LHCN-M2 (cell line): ENCODE data around the gene MRPL28. TPM values are rescaled to one million over a fixed set of nuclear protein-coding genes. Genes with fewer than 3 reads are reported as not detected.
"Not testable (repeated sequence)": the region's sequence is repeated elsewhere in the genome, so short reads cannot be mapped to it uniquely, and the experiment has no call there.

Experiments used
- DNase-seq: peaks from one replicate; pipeline ENCODE4 v3.0.0-alpha.2; 2012; ENCODE audit warnings: low read depth
- total RNA-seq: library from RNA; depleted of rRNA; stranded (reverse); fragments of >200 nt; gene quantifications from 2 replicates; pipeline ENCODE4 v1.2.3, GENCODE V29; 2014

The MRPL28 gene
- total RNA-seq, 1 experiment from 2014 or later: 156 TPM

- DNase-seq: not testable (repeated sequence)
Measured at GRCh38 chr16:341095-341973, 29.0 kb downstream of the MRPL28 start.

DNA sequence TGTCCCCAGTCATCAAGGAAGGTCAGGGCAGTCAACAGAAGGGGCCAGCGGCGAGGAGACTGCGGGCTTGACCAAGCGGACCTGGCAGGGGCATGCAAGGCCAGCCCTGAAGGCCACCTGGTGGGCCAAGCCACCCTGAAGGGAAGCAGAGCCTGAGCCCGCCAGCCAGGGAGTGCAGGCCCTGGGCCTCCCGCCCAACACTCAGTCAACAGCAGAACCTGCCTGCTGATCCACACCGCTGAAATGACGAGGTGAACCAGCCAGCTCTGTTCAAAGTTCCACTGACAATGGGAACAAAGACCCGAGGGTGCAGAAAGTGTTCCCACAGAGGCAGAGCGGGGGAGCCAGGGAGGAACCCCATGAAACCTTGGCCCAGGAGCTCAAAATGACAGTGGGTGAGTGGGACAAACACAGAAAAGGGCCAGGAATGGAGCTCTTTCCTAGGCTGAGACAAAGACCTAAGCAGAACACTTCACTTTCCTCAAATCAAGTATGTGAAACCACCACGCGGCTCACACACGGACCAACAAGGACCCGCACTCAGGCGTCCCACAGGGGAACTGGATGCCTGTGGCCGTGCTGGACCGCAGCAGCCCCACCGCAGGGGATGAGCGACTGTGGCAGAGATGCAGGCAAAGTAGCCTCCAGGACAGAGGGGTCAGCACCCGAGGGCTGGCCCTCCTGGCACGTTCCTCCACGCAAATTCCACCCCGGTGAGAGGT, 29.8 kb downstream of the MRPL28 start:
- DNase-seq: no peak

DNA sequence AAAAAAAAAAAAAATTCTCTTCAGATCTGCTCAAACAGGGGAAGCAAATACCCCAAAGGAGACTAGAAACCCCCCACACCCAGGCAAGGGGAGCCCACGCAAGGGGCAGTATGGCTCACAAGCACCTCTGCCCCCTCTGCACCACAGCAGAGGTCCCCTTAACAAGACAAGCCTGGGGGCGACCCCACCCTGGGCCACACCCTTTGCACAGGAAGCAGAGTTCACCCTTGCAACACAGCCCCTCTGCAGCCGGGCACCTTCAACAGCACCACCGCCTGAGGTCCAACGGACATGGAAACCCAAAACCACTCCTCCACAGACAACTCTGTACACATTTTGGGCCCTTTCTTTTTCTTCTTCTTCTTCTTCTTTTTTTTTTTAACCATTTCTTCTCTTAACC, 30.7 kb downstream of the MRPL28 start:
- DNase-seq: no peak

- DNase-seq: no peak
Measured at GRCh38 chr16:337975-338575, 32.3 kb downstream of the MRPL28 start.

- DNase-seq: no peak
Measured at GRCh38 chr16:337437-337836, 32.9 kb downstream of the MRPL28 start.

DNA sequence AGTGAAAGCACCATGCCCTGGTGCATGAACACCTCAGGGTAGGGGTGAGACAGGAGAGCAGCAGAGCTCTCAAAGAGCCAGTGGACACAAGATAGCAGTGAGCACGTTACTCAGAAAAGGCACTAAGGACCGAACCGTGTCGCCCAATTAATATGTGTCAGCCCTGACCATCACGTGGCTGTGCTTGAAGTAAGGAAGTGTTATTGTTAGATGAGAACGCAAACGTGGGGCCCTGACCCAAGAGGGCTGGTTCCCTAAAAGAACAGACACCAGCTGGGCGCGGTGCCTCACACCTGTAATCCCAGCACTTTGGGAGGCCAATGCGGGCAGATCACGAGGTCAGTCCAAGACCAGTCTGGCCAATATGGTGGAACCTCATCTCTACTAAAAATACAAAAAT, 34.1 kb downstream of the MRPL28 start:
- no peak for DNase-seq

- DNase-seq: not testable (repeated sequence)
Measured at GRCh38 chr16:334861-335632, 35.3 kb downstream of the MRPL28 start.

- DNase-seq: not testable (repeated sequence)
Measured at GRCh38 chr16:334164-334832, 36.0 kb downstream of the MRPL28 start.

DNA sequence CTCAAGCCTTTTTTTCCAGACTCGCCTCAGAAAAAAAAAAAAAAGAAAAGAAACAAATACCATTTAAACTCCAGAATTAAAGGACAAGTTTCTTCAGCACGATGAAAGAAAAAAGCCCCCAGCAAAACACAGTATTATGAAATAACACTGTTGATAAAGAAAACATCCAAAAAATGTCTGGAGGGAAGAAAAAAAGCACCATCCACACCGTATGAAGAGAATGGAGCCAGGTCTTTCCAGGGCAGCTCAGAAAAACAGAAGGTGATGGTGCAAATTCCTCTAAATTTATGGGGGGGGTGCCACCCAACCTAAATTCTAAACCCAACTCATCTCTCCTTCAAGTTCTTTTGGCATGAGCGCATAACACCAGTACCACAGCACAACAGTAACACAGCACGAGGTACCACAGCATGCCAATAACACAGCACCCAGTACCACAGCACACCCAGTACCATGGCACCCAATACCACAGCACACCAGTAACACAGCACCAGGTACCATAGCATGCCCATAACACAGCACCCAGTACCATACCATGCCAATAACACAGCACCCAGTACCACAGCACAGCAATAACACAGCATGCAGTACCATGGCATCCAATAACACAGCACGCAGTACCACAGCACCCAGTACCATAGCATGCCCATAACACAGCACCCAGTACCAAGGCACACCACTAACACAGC, 36.8 kb downstream of the MRPL28 start:
- DNase-seq: no peak

GRCh38 chr16:331181-331814, 39.0 kb downstream of the MRPL28 start:
- peak; percentile 39 for DNase-seq

GRCh38 chr16:330741-331140, 39.6 kb downstream of the MRPL28 start:
- DNase-seq: no peak

DNA sequence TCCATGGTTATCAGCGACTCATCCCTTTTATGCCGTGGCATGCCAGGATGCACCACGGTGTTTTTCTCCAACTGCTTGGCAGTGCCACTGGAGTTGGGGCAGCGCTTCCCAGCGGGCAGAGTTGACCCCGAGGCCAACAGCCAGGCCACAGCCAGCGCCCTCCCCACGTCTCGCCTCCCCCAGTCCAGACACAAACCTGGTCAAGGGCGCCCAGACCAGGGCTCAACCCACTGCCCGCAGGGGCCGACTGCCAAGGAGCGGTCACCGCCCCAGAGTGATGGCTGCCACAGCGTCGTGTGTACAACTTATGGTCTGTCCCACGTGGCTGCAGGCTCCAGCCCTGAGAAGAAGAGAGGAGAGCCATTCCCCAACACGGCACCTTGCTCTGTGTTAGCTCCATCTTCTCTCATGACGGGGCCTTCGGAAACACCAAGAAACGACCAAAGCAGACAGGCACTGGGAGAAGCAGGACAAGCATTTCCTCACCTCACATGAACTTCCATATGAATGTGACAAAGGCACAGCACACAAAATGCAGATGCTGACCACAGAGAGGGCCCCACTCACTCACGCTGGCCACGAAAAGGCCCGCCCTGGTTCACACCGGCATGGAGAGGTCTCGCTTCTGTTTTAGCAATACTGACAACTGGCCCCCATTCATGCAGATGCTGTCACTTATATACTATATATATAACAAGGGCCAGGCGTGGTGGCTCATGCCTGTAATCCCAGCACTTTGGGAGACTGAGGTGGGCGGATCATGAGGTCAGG, 44.8 kb downstream of the MRPL28 start:
- DNase-seq: no peak

GRCh38 chr16:324451-325334, 45.6 kb downstream of the MRPL28 start:
- DNase-seq: no peak

- no peak for DNase-seq
Measured at GRCh38 chr16:324201-324450, 46.2 kb downstream of the MRPL28 start.

GRCh38 chr16:322476-323143, 47.7 kb downstream of the MRPL28 start:
- no peak for DNase-seq

DNA sequence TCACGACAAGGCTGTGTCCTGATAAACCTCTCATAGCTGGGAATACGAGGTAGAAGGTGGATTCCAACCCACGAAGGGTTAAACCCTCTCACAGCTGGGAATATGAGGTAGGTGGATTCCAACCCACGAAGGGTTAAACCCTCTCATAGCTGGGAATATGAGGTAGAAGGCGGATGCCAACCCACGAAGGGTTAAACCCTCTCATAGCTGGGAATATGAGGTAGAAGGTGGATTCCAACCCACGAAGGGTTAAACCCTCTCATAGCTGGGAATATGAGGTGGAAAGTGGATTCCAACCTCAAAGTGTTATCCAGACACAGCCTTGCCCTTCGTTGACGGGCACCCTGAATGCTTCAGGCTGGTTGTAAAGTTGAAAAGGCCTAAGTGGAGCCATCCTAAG, 48.8 kb downstream of the MRPL28 start:
- no peak for DNase-seq

DNA sequence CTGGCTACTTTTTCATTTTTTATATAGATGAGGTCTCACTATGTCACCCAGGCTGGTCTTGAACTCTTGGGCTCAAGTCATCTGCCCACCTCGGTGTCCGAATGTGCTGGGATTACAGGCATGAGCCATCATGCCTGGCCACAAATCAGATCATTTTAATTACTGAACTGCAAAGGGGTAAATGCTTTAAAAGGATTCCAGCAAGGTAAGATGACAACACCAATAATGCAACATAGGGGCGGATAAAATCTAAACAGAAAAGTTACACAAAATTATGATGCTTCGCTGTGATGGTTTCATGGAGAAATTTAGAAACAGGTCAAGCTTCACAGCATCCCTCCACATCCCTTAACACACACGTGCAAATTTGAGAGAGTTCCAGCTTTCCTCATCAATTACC, 50.1 kb downstream of the MRPL28 start:
- DNase-seq: no peak

- DNase-seq: no peak
Measured at GRCh38 chr16:318628-319027, 51.7 kb downstream of the MRPL28 start.
